ENCODE data around the gene PLEKHH1. TPM values are rescaled to one million over a fixed set of nuclear protein-coding genes. Genes with fewer than 3 reads are reported as not detected.

Gene PLEKHH1
- total and polyA plus RNA-seq, 4 donors, result 0.46 to 2.4 (median 0.89) TPM

- no peak for TF ChIP-seq HNF4A (conservative IDR thresholded peaks at IDR 0.05)
- TF ChIP-seq TAF1 (conservative IDR thresholded peaks at IDR 0.05), result no peak
- TF ChIP-seq MAX (IDR thresholded peaks at IDR 0.05), result no peak
- no peak for TF ChIP-seq REST (IDR thresholded peaks at IDR 0.05)
- TF ChIP-seq GABPA (IDR thresholded peaks at IDR 0.05 in 1 of 2, conservative IDR thresholded peaks at IDR 0.05 in 1 of 2), result no peak
- TF ChIP-seq HNF4G (IDR thresholded peaks at IDR 0.05), result no peak
- TF ChIP-seq FOXA2 (IDR thresholded peaks at IDR 0.05), result no peak
- no peak for TF ChIP-seq CTCF (IDR thresholded peaks at IDR 0.05; ENCODE audit: low read depth, low read length, missing input control)
- no peak for TF ChIP-seq EGR1 (IDR thresholded peaks at IDR 0.05; ENCODE audit: low read depth in 2 of 2)
- no peak for TF ChIP-seq FOXA1 (IDR thresholded peaks at IDR 0.05)
- no peak for TF ChIP-seq YY1 (IDR thresholded peaks at IDR 0.05)
- no peak for TF ChIP-seq ATF3 (IDR thresholded peaks at IDR 0.05)
- Histone ChIP-seq H3K4me3 (ENCODE audit: low read depth in 1 of 3, low read length in 3 of 3) (no peak overlapping the region), H3K27me3 (ENCODE audit: control insufficient read depth in 4 of 4, insufficient read depth in 4 of 4, low read length in 3 of 4) (no peaks in the 10 kb centered on the region), H3K27ac (ENCODE audit: low read depth in 1 of 2, low read length in 2 of 2) (no peak overlapping the region), H3K4me1 (ENCODE audit: control insufficient read depth in 4 of 4, insufficient read depth in 4 of 4, low read length in 3 of 4) (no peaks in the 10 kb centered on the region), H3K9ac (ENCODE audit: low read depth in 1 of 2, low read length in 2 of 2) (no peak overlapping the region), H3K36me3 (ENCODE audit: control insufficient read depth in 4 of 4, insufficient read depth in 3 of 4, low read depth in 1 of 4, low read length in 3 of 4) (no peaks in the 10 kb centered on the region), H3K9me3 (ENCODE audit: control insufficient read depth in 4 of 4, low read length in 3 of 4) (no peaks in the 10 kb centered on the region)
- WGBS, result 95% methylated on average over 14 of the region's 14 CpGs
- no peak for DNase-seq (ENCODE audit: low spot score)
These were observed 29.1 kb downstream of the PLEKHH1 start for GRCh38 chr14:67562025-67562775.

- DNase-seq (ENCODE audit: low spot score), result no peak
These were observed 29.7 kb downstream of the PLEKHH1 start for GRCh38 chr14:67562776-67563150.

More at GRCh38 chr14:67562776-67563150, 29.7 kb downstream of the PLEKHH1 start:
- Histone ChIP-seq H3K9ac (ENCODE audit: low read depth in 1 of 2, low read length in 2 of 2) (no peak overlapping the region), H3K4me1 (ENCODE audit: control insufficient read depth in 4 of 4, insufficient read depth in 4 of 4, low read length in 3 of 4) (no peaks in the 10 kb centered on the region), H3K4me3 (ENCODE audit: low read depth in 1 of 3, low read length in 3 of 3) (no peak overlapping the region), H3K9me3 (ENCODE audit: control insufficient read depth in 4 of 4, low read length in 3 of 4) (no peaks in the 10 kb centered on the region), H3K27ac (ENCODE audit: low read depth in 1 of 2, low read length in 2 of 2) (no peak overlapping the region), H3K36me3 (ENCODE audit: control insufficient read depth in 4 of 4, insufficient read depth in 3 of 4, low read depth in 1 of 4, low read length in 3 of 4) (no peaks in the 10 kb centered on the region), H3K27me3 (ENCODE audit: control insufficient read depth in 4 of 4, insufficient read depth in 4 of 4, low read length in 3 of 4) (no peaks in the 10 kb centered on the region)
- TF ChIP-seq HNF4A (conservative IDR thresholded peaks at IDR 0.05) (no peak), FOXA2 (IDR thresholded peaks at IDR 0.05) (no peak), ATF3 (IDR thresholded peaks at IDR 0.05) (no peak), RAD21 (IDR thresholded peaks at IDR 0.05) (no peak), ZBTB33 (IDR thresholded peaks at IDR 0.05) (no peak), EGR1 (IDR thresholded peaks at IDR 0.05; ENCODE audit: low read depth in 2 of 2) (no peak), CTCF (IDR thresholded peaks at IDR 0.05; ENCODE audit: low read depth, low read length, missing input control) (no peak), RXRA (IDR thresholded peaks at IDR 0.05) (no peak)
- 97% methylated on average over 5 of the region's 5 CpGs for WGBS

Measured in liver (tissue), 9 donors.